ES-I3 (cell line): ENCODE measurements around the gene NUP210.

Source experiments
- H3K36me3 ChIP-seq: 2 replicates; pipeline ENCODE4 v1.6.1; 2013; ENCODE audit warnings: mild to moderate bottlenecking, low read length, control low read depth, moderate library complexity; ENCODE audit not compliant: insufficient read depth
- H3K4me1 ChIP-seq: 2 replicates; pipeline ENCODE4 v1.6.1; 2013; ENCODE audit warnings: mild to moderate bottlenecking, control low read depth, low read length; ENCODE audit not compliant: insufficient read depth
- H3K9ac ChIP-seq: 2 replicates; pipeline ENCODE4 v1.6.1; 2013; ENCODE audit warnings: low read depth, mild to moderate bottlenecking, low read length, moderate library complexity
- H3K9me3 ChIP-seq: 2 replicates; pipeline ENCODE4 v1.6.1; 2013; ENCODE audit warnings: mild to moderate bottlenecking, low read length, moderate library complexity; ENCODE audit not compliant: control insufficient read depth, insufficient read depth

The NUP210 gene

GRCh38 chr3:13335059-13335458, 85.1 kb downstream of the NUP210 start:
- Histone ChIP-seq H3K9ac (no peak overlapping the region), H3K9me3 (no peaks in the 10 kb centered on the region), H3K36me3 (peaks cover 15% of the 10 kb centered on the region), H3K4me1 (no peaks in the 10 kb centered on the region)

- Histone ChIP-seq H3K36me3 (peaks cover 25% of the 10 kb centered on the region), H3K4me1 (no peaks in the 10 kb centered on the region), H3K9ac (no peak overlapping the region), H3K9me3 (no peaks in the 10 kb centered on the region)
Measured at GRCh38 chr3:13333236-13333897, 86.8 kb downstream of the NUP210 start.

GRCh38 chr3:13332740-13333139, 87.4 kb downstream of the NUP210 start:
- H3K9me3 ChIP-seq: no peaks in the 10 kb centered on the region
- peaks cover 30% of the 10 kb centered on the region for H3K36me3 ChIP-seq
- H3K9ac ChIP-seq: no peak overlapping the region
- no peaks in the 10 kb centered on the region for H3K4me1 ChIP-seq

GRCh38 chr3:13332158-13332557, 88.0 kb downstream of the NUP210 start:
- Histone ChIP-seq H3K9ac (no peak overlapping the region), H3K36me3 (peaks cover 34% of the 10 kb centered on the region)

GRCh38 chr3:13329746-13330145, 90.4 kb downstream of the NUP210 start:
- Histone ChIP-seq H3K9ac (no peak overlapping the region), H3K36me3 (peaks cover 39% of the 10 kb centered on the region), H3K9me3 (no peaks in the 10 kb centered on the region), H3K4me1 (no peaks in the 10 kb centered on the region)

More at GRCh38 chr3:13332158-13332557, 88.0 kb downstream of the NUP210 start:
- Histone ChIP-seq H3K4me1 (no peaks in the 10 kb centered on the region), H3K9me3 (no peaks in the 10 kb centered on the region)

- Histone ChIP-seq H3K36me3 (peaks cover 29% of the 10 kb centered on the region; the same call in 1 of the 2 replicates), H3K9me3 (no peaks in the 10 kb centered on the region), H3K4me1 (no peaks in the 10 kb centered on the region), H3K9ac (no peak overlapping the region)
Measured at GRCh38 chr3:13325892-13326443, 94.2 kb downstream of the NUP210 start.

- Histone ChIP-seq H3K36me3 (peaks cover 24% of the 10 kb centered on the region; the same call in 1 of the 2 replicates), H3K9ac (no peak overlapping the region), H3K4me1 (no peaks in the 10 kb centered on the region), H3K9me3 (no peaks in the 10 kb centered on the region)
Measured at GRCh38 chr3:13324835-13325501, 95.2 kb downstream of the NUP210 start.

- no peaks in the 10 kb centered on the region for H3K9me3 ChIP-seq
- no peaks in the 10 kb centered on the region for H3K4me1 ChIP-seq
- peaks cover 21% of the 10 kb centered on the region for H3K36me3 ChIP-seq
- H3K9ac ChIP-seq: no peak overlapping the region
Measured at GRCh38 chr3:13323822-13324221, 96.3 kb downstream of the NUP210 start.

- no peaks in the 10 kb centered on the region for H3K9me3 ChIP-seq
- H3K4me1 ChIP-seq: no peaks in the 10 kb centered on the region
- no peak overlapping the region for H3K9ac ChIP-seq
- H3K36me3 ChIP-seq: peaks cover 8% of the 10 kb centered on the region
Measured at GRCh38 chr3:13322324-13322723, 97.8 kb downstream of the NUP210 start.

GRCh38 chr3:13319564-13320220, 100.4 kb downstream of the NUP210 start:
- H3K9me3 ChIP-seq: no peaks in the 10 kb centered on the region
- H3K9ac ChIP-seq: no peak overlapping the region
- peaks cover 3% of the 10 kb centered on the region for H3K36me3 ChIP-seq
- no peaks in the 10 kb centered on the region for H3K4me1 ChIP-seq

- H3K36me3 ChIP-seq: peaks cover 3% of the 10 kb centered on the region
- H3K4me1 ChIP-seq: no peaks in the 10 kb centered on the region
- H3K9ac ChIP-seq: no peak overlapping the region
- H3K9me3 ChIP-seq: no peaks in the 10 kb centered on the region
Measured at GRCh38 chr3:13318626-13319470, 101.3 kb downstream of the NUP210 start.

- Histone ChIP-seq H3K36me3 (peaks cover 3% of the 10 kb centered on the region), H3K4me1 (no peaks in the 10 kb centered on the region), H3K9ac (no peak overlapping the region), H3K9me3 (no peaks in the 10 kb centered on the region)
Measured at GRCh38 chr3:13317596-13318320, 102.4 kb downstream of the NUP210 start.

- H3K4me1 ChIP-seq: no peaks in the 10 kb centered on the region
- H3K9me3 ChIP-seq: no peaks in the 10 kb centered on the region
- no peak overlapping the region for H3K9ac ChIP-seq
- H3K36me3 ChIP-seq: peaks cover 3% of the 10 kb centered on the region
Measured at GRCh38 chr3:13316603-13317002, 103.5 kb downstream of the NUP210 start.
